ENCODE data around the gene AGL. TPM values are rescaled to one million over a fixed set of nuclear protein-coding genes. Genes with fewer than 3 reads are reported as not detected.
"Not testable (repeated sequence)": the region's sequence is repeated elsewhere in the genome, so short reads cannot be mapped to it uniquely, and the experiment has no call there.

AGL gene
- 1 to 10 TPM; 3.0 to 6.1 (median 5.6) TPM for polyA plus RNA-seq

GRCh38 chr1:99849744-99850458 is at the start of gene AGL:
Gene AGL (plus strand): TSS chr1:99850361. CDS start chr1:99851043, 682 bp downstream.
- H3K27ac ChIP-seq (ENCODE audit: low read depth, low read length) = no peak within 1 kb of the TSS
- 0 to 1% (median 0%) methylated on average over 54 to 65 of the region's 65 CpGs for WGBS, 3 donors

- H3K27ac ChIP-seq (ENCODE audit: low read depth, low read length) = no peak overlapping the region
- WGBS, 3 donors = 62 to 81% (median 79%) methylated on average over 3 of the region's 3 CpGs
These were observed 48.6 kb upstream of the AGL start for GRCh38 chr1:99801584-99801983.

- WGBS, 3 donors = 64 to 80% (median 80%) methylated on average over 2 of the region's 2 CpGs
- no peak overlapping the region for H3K27ac ChIP-seq (ENCODE audit: low read depth, low read length)
These were observed 43.3 kb upstream of the AGL start for GRCh38 chr1:99806882-99807281.

GRCh38 chr1:99808391-99809115 is 41.6 kb upstream of the AGL start:
- H3K27ac ChIP-seq (ENCODE audit: low read depth, low read length) = no peak overlapping the region
- 12 to 18% (median 14%) methylated on average over 7 of the region's 7 CpGs for WGBS, 3 donors

GRCh38 chr1:99811075-99811474 is 39.1 kb upstream of the AGL start:
- no peak overlapping the region for H3K27ac ChIP-seq (ENCODE audit: low read depth, low read length)
- 59 to 97% (median 94%) methylated on average over 1 of the region's 1 CpG for WGBS, 3 donors

GRCh38 chr1:99811747-99812146 is 38.4 kb upstream of the AGL start:
- 94 to 97% (median 95%) methylated on average over 1 of the region's 1 CpG for WGBS, 3 donors
- H3K27ac ChIP-seq (ENCODE audit: low read depth, low read length) = no peak overlapping the region

GRCh38 chr1:99814373-99814900 is 35.7 kb upstream of the AGL start:
- WGBS, 3 donors = 74 to 93% (median 87%) methylated on average over 3 of the region's 3 CpGs
- H3K27ac ChIP-seq (ENCODE audit: low read depth, low read length) = no peak overlapping the region

GRCh38 chr1:99816656-99817055 is 33.5 kb upstream of the AGL start:
- 63 to 78% (median 76%) methylated on average over 8 of the region's 8 CpGs for WGBS, 3 donors

GRCh38 chr1:99818063-99818699 is 32.0 kb upstream of the AGL start:
- WGBS, 3 donors = 87 to 90% (median 90%) methylated on average over 3 of the region's 3 CpGs
- no peak overlapping the region for H3K27ac ChIP-seq (ENCODE audit: low read depth, low read length)

More at GRCh38 chr1:99816656-99817055, 33.5 kb upstream of the AGL start:
- H3K27ac ChIP-seq (ENCODE audit: low read depth, low read length) = no peak overlapping the region

GRCh38 chr1:99820546-99820945 is 29.6 kb upstream of the AGL start:
- WGBS, 3 donors = 29 to 45% (median 41%) methylated on average over 4 of the region's 4 CpGs
- H3K27ac ChIP-seq (ENCODE audit: low read depth, low read length) = no peak overlapping the region

GRCh38 chr1:99825098-99825497 is 25.1 kb upstream of the AGL start:
- 86 to 91% (median 88%) methylated on average over 3 of the region's 3 CpGs for WGBS, 3 donors
- no peak overlapping the region for H3K27ac ChIP-seq (ENCODE audit: low read depth, low read length)

- no peak overlapping the region for H3K27ac ChIP-seq (ENCODE audit: low read depth, low read length)
- WGBS, 3 donors = 91 to 95% (median 93%) methylated on average over 1 of the region's 1 CpG
These were observed 24.5 kb upstream of the AGL start for GRCh38 chr1:99825702-99826101.

GRCh38 chr1:99827970-99828369 is 22.2 kb upstream of the AGL start:
- 73 to 83% (median 77%) methylated on average over 2 of the region's 2 CpGs for WGBS, 3 donors
- no peak overlapping the region for H3K27ac ChIP-seq (ENCODE audit: low read depth, low read length)

- no peak overlapping the region for H3K27ac ChIP-seq (ENCODE audit: low read depth, low read length)
- WGBS, 3 donors = 63 to 78% (median 66%) methylated on average over 2 of the region's 2 CpGs
These were observed 20.9 kb upstream of the AGL start for GRCh38 chr1:99829269-99829668.

GRCh38 chr1:99833911-99834310 is 16.2 kb upstream of the AGL start:
- not testable (repeated sequence) for H3K27ac ChIP-seq (ENCODE audit: low read depth, low read length)
- 83 to 98% (median 87%) methylated on average over 7 of the region's 7 CpGs for WGBS, 3 donors

- H3K27ac ChIP-seq (ENCODE audit: low read depth, low read length) = not testable (repeated sequence)
- WGBS, 3 donors = 69 to 86% (median 78%) methylated on average over 7 of the region's 7 CpGs
These were observed 13.7 kb upstream of the AGL start for GRCh38 chr1:99836171-99837103.

GRCh38 chr1:99840353-99840752 is 9.8 kb upstream of the AGL start:
- not testable (repeated sequence) for H3K27ac ChIP-seq (ENCODE audit: low read depth, low read length)
- 73 to 93% (median 79%) methylated on average over 3 of the region's 3 CpGs for WGBS, 3 donors

GRCh38 chr1:99843760-99844159 is 6.4 kb upstream of the AGL start:
- 56 to 75% (median 64%) methylated on average over 2 of the region's 2 CpGs for WGBS, 3 donors

More at GRCh38 chr1:99843760-99844159, 6.4 kb upstream of the AGL start:
- no peak overlapping the region for H3K27ac ChIP-seq (ENCODE audit: low read depth, low read length)

Measured in adipose tissue (tissue), 3 donors.